Gastroesophageal sphincter (tissue), 4 donors: ENCODE results near the gene DIABLO. TPM values are rescaled to one million over a fixed set of nuclear protein-coding genes. Genes with fewer than 3 reads are reported as not detected.
A peak's percentile ranks its signal among the peaks of the same experiment; 100 is the strongest.
"Not testable (repeated sequence)": the region's sequence is repeated elsewhere in the genome, so short reads cannot be mapped to it uniquely, and the experiment has no call there.

Source experiments
- ATAC-seq: fragments of 150-250 bp; one replicate; pipeline ENCODE4 v1.9.1; 2016; ENCODE audit warnings: mild to moderate bottlenecking, moderate library complexity
- H3K27ac ChIP-seq, 4 donors: fragments of 200-600 bp; sonication (generic) in 3 of 4; 1 replicate in 3 of 4; 2 replicates in 1 of 4; pipeline ENCODE4 v1.5.1; 2016 to 2019
- H3K27me3 ChIP-seq: fragments of 200-600 bp; sonication (generic); one replicate; pipeline ENCODE4 v1.5.1; 2019
- H3K36me3 ChIP-seq, 2 donors: fragments of 200-600 bp; sonication (generic); one replicate each; pipeline ENCODE4 v1.5.1; 2019; ENCODE audit warnings: control low read depth in 1 of 2
- H3K4me1 ChIP-seq, 3 donors: fragments of 200-600 bp; sonication (generic); 1 replicate in 2 of 3; 2 replicates in 1 of 3; pipeline ENCODE4 v1.5.1; 2016 to 2019; ENCODE audit warnings: control low read depth in 2 of 3
- H3K4me3 ChIP-seq, 2 donors: fragments of 200-600 bp; sonication (generic); one replicate each; pipeline ENCODE4 v1.5.1; 2019; ENCODE audit warnings: mild to moderate bottlenecking in 1 of 2, moderate library complexity in 1 of 2
- H3K9me3 ChIP-seq, 3 donors: fragments of 200-600 bp; sonication (generic); one replicate each; pipeline ENCODE4 v1.5.1; 2017 to 2019; ENCODE audit warnings: control low read depth in 2 of 3
- EP300 ChIP-seq: sonication (generic); formaldehyde crosslinking; IDR thresholded peaks from one replicate; pipeline ENCODE4 v1.6.1; 2017; ENCODE audit warnings: antibody characterized with exemption, mild to moderate bottlenecking
- POLR2A ChIP-seq, 2 donors: fragments of 450-650 bp; IDR thresholded peaks; one replicate each; pipeline ENCODE4 v1.6.1; 2017; ENCODE audit warnings: antibody characterized with exemption in 2 of 2, mild to moderate bottlenecking in 2 of 2, moderate library complexity in 1 of 2
- POLR2AphosphoS5 ChIP-seq: sonication (generic); formaldehyde crosslinking; IDR thresholded peaks from one replicate; pipeline ENCODE4 v1.6.1; 2017; ENCODE audit warnings: antibody characterized with exemption
- WGBS, 2 donors: methylation state at CpG; one replicate each; pipeline ENCODE4 v1.1.5; 2018; ENCODE audit warnings: low coverage in 1 of 2; 5-methylcytosine and 5-hydroxymethylcytosine counted together
- total RNA-seq, 4 donors: library from RNA; depleted of rRNA; stranded (reverse); fragments of >200 nt; gene quantifications; one replicate each; pipeline ENCODE4 v1.1.0, GENCODE V29; 2016
- TF ChIP-seq, protein P1 (sequence below), 4 experiments: fragments of 200-600 bp in 2 of 4; fragments of 450-650 bp in 2 of 4; sonication (generic) in 1 of 4; IDR thresholded peaks; one replicate each; pipeline ENCODE4 v1.5.1; 2017 to 2019; ENCODE audit warnings: antibody characterized with exemption in 4 of 4, mild to moderate bottlenecking in 2 of 4, moderate library complexity in 2 of 4

Gene DIABLO
- 10 to 100 TPM; 35.8 to 45.3 (median 38.3) TPM for total RNA-seq

DNA sequence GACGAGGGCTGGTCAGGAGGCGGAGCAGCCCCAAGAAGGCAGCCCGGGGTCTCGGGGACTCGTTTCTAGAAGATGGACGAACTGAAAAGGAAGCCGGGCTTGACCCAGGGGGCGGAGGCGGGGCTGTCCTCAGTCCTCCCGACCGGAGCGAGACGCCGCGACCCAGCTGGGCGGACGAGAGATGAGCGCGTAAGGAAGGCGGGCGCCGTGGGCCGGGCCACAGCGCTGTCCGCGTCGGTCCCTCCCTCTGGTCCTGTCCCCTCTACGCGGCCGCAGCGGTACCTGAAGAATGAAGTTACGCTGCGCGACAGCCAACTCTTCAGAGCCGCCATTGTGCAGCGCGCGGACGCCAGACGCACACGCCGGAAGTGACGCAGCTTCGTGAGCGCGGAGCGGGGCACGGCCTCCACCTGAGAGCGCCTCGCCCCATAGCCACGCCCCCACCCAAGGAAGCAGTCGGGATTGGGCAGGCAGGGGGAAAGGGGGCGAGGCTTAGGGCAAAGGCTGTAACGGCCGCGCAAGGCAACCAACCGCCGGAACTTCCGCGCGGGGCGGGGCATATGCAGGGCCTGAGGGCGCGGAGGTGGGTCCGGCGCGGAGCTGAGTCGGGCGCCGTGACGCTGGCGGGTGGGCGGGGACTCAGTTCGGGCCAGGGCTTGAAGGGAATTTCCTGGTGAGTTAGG lies at the start of gene DIABLO:
Gene DIABLO, minus strand, starts transcription at position 370 of the 683 bp plus-strand sequence. Its CDS starts 38 bp downstream, at position 332.
- peaks cover 0 to 59% of the 10 kb centered on the region in 2 donors for H3K36me3 ChIP-seq
- 1% methylated on average over 13 of the region's 74 CpGs; no CpG with 5 or more reads in 1 of the 2 donors for WGBS, 2 donors
- peak; percentile 98 for ATAC-seq

DNA sequence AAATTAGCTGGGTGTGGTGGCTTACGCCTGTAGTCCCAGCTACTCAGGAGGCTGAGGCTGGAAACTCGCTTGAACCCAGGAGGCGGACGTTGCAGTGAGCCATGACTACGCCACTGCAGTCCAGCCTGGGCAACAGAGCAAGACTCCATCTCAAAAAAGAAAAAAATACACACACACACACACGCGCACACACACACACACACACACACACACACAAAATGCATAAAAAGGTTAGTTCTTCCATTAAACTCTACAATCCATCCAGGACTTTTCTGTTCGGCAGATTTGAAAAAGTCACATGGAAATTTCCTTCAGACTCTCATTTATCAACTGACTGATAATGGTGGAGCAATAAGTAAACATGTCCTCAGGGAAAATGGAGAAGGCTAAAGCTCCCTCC lies 49.6 kb upstream of the DIABLO start:
- no peak for ATAC-seq
- Histone ChIP-seq H3K9me3 (no peaks in the 10 kb centered on the region), H3K4me3 (no peak overlapping the region), H3K4me1 (no peaks in the 10 kb centered on the region), H3K27ac (no peak overlapping the region), H3K27me3 (no peaks in the 10 kb centered on the region), H3K36me3 (peaks cover 0 to 95% of the 10 kb centered on the region in 2 donors)
- WGBS, 2 donors, result 81 to 100% methylated on average over 1 to 4 of the region's 8 CpGs
- TF ChIP-seq POLR2A (IDR thresholded peaks at IDR 0.05) (no peak), EP300 (no peak)

More for the DNA sequence above, at the start of gene DIABLO:
- Histone ChIP-seq H3K27me3 (no peaks in the 10 kb centered on the region), H3K4me3 (peak within 1 kb of the TSS; percentile 62 to 95), H3K9me3 (no peaks in the 10 kb centered on the region), H3K27ac (peak within 1 kb of the TSS; percentile 84 to 99 (median 96)), H3K4me1 (peaks cover 2 to 38% (median 13%) of the 10 kb centered on the region in 3 donors)
- peak; percentile 96 to 97 for TF ChIP-seq POLR2A (IDR thresholded peaks at IDR 0.05)
- TF ChIP-seq, protein P1, sequence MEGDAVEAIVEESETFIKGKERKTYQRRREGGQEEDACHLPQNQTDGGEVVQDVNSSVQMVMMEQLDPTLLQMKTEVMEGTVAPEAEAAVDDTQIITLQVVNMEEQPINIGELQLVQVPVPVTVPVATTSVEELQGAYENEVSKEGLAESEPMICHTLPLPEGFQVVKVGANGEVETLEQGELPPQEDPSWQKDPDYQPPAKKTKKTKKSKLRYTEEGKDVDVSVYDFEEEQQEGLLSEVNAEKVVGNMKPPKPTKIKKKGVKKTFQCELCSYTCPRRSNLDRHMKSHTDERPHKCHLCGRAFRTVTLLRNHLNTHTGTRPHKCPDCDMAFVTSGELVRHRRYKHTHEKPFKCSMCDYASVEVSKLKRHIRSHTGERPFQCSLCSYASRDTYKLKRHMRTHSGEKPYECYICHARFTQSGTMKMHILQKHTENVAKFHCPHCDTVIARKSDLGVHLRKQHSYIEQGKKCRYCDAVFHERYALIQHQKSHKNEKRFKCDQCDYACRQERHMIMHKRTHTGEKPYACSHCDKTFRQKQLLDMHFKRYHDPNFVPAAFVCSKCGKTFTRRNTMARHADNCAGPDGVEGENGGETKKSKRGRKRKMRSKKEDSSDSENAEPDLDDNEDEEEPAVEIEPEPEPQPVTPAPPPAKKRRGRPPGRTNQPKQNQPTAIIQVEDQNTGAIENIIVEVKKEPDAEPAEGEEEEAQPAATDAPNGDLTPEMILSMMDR (IDR thresholded peaks at IDR 0.05), result no peak
- peak; percentile 99 for TF ChIP-seq POLR2AphosphoS5

DNA sequence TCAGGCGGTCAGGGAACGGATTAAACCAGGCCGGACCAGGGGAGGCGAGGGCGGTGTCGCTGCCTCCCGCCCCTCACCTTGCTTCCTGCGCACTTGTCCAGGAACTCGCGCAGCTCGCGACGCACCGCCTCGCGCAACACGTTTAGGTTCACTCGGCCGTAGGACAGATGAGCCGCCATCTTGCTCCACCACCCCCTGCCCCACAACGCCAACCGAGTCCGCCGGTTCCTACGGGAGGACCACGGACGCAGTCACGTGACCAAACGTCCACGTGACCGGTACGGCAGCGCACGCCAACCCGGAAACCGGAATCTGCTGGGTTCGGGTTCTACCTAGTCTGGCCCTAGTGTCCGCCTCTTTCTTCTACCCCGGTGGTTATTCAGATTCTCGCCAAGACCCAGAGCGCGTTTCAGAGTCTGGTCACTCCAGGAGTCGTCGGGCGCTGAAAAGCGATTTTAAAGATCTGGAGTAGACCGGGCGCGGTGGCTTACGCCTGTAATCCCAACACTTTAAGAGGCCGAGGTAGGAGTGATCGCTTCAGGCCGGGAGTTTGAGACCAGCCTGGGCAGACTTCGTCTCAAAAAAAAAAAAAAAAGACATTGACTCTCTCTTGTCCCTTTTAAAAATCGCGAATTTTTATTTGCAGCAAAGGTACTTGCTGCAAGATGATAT lies 40.5 kb upstream of the DIABLO start, which contains the start of gene VPS33A:
Gene VPS33A, minus strand, starts transcription at position 265 of the 672 bp plus-strand sequence. Its CDS starts 86 bp downstream, at position 179.
- ATAC-seq, result peak; percentile 96
- WGBS, 2 donors, result 2 to 3% methylated on average over 8 to 19 of the region's 56 CpGs
- TF ChIP-seq POLR2AphosphoS5 (peak; percentile 97), EP300 (no peak), POLR2A (IDR thresholded peaks at IDR 0.05) (peak; percentile 64 to 67)
- TF ChIP-seq, protein P1 (IDR thresholded peaks at IDR 0.05), result peak in 1 of 4 experiments; percentile 12
- H3K36me3 ChIP-seq, result peaks cover 0 to 50% of the 10 kb centered on the region in 2 donors
- peak within 1 kb of the TSS; percentile 80 to 91 for H3K4me3 ChIP-seq
- H3K27ac ChIP-seq, result peak within 1 kb of the TSS; percentile 72 to 92 (median 87)
- peaks cover 0 to 29% (median 6%) of the 10 kb centered on the region in 3 donors for H3K4me1 ChIP-seq
- H3K27me3 ChIP-seq, result no peaks in the 10 kb centered on the region
- no peaks in the 10 kb centered on the region for H3K9me3 ChIP-seq

DNA sequence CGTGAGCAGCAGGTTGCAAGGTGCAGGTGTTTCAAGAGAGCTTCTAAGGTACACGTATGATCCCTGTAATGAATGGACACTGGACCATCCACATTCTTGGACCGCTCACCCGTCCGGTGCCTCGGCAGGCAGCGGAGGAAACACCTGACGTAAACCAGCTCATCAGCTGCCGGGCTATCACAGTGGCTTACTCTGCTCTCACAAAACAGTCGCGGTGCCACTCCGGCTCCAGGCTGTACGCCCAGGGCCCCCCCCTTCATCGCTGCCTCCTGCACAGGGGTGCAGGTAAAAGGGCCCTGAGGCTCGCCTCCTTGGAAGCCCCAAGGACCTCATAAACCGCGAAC lies 40.0 kb upstream of the DIABLO start:
- Histone ChIP-seq H3K27me3 (no peaks in the 10 kb centered on the region), H3K4me1 (peaks cover 0 to 29% (median 6%) of the 10 kb centered on the region in 3 donors), H3K9me3 (no peaks in the 10 kb centered on the region), H3K4me3 (peak overlapping the region; percentile 80 to 91), H3K27ac (peak overlapping the region; percentile 72 to 92 (median 87)), H3K36me3 (peaks cover 0 to 50% of the 10 kb centered on the region in 2 donors)
- peak; percentile 42 for ATAC-seq
- 0 to 1% methylated on average over 2 to 9 of the region's 17 CpGs for WGBS, 2 donors
- no peak for TF ChIP-seq POLR2AphosphoS5
- TF ChIP-seq, protein P1 (IDR thresholded peaks at IDR 0.05), result no peak
- TF ChIP-seq POLR2A (IDR thresholded peaks at IDR 0.05), result no peak
- TF ChIP-seq EP300, result no peak

DNA sequence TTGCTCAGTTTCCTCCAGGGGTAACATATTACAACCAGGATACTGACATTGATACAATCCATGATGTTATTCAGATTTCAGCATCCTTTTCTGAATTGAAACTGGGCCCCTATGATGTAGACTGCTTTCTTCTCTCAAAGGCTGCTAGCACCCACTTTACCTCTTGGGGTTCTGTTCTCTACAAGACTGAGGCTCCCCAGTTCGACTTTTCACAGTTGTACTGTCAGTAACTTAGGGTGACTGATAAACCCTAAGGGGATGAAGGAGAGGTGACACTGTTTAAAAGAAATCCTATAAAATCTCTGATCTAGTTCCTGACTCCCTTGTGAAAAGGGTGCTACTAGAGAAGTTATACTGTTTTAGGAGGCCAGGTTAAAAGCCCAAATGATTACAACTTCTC lies 39.6 kb upstream of the DIABLO start:
- H3K4me1 ChIP-seq, result peaks cover 0 to 29% (median 6%) of the 10 kb centered on the region in 3 donors
- ATAC-seq, result no peak
- H3K9me3 ChIP-seq, result no peaks in the 10 kb centered on the region
- peaks cover 0 to 50% of the 10 kb centered on the region in 2 donors for H3K36me3 ChIP-seq
- peak overlapping the region; percentile 80 to 91 for H3K4me3 ChIP-seq
- WGBS, 2 donors, result 18% methylated on average over 1 of the region's 1 CpG; no CpG with 5 or more reads in 1 of the 2 donors
- no peak for TF ChIP-seq POLR2A (IDR thresholded peaks at IDR 0.05)
- TF ChIP-seq, protein P1 (IDR thresholded peaks at IDR 0.05), result no peak
- no peak for TF ChIP-seq POLR2AphosphoS5
- TF ChIP-seq EP300, result no peak
- H3K27ac ChIP-seq, result peak overlapping the region; percentile 72 to 92 (median 87)
- no peaks in the 10 kb centered on the region for H3K27me3 ChIP-seq

DNA sequence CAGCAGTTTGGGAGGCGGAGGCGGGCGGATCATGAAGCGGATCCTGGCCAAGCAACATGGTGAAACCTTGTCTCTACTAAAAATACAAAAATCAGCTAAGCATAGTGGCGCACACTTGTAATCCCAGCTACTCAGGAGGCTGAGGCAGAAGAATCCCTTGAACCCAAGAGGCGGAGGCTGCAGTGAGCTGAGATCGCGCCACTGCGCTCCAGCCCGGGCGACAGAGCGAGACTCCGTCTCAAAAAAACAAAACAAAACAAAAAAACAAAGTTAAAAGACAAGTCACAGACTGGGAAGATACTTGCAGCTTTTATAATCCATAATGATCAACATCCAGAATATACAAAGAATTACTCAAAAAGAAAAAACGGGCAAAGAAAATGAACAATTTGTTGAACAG lies 34.9 kb upstream of the DIABLO start:
- not testable (repeated sequence) for H3K27me3 ChIP-seq, H3K9me3 ChIP-seq, ATAC-seq, H3K4me3 ChIP-seq, H3K27ac ChIP-seq
- peaks cover 0 to 86% of the 10 kb centered on the region in 2 donors for H3K36me3 ChIP-seq
- peaks cover 0 to 18% (median 6%) of the 10 kb centered on the region in 3 donors for H3K4me1 ChIP-seq
- WGBS, 2 donors, result 50 to 89% methylated on average over 2 to 14 of the region's 14 CpGs

DNA sequence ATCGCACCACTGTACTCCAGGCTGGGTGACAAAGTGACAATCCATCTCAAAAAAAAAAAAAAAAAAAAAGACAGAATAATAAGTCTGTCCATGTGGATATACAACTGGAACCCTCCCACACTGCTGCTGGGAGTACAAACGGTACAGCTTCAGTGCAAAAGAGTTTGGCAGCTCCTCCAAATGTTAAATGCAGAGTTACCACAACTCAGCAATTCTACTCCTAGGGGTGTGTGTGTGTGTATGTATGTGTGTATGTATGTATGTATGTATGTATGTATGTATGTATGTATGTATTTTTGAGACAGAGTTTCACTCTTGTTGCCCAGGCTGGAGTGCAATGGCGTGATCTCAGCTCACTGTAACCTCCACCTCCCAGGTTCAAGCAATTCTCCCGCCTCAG lies 33.1 kb upstream of the DIABLO start:
- H3K4me3 ChIP-seq, H3K27me3 ChIP-seq, ATAC-seq, H3K9me3 ChIP-seq, H3K27ac ChIP-seq, H3K4me1 ChIP-seq: not testable (repeated sequence)
- H3K36me3 ChIP-seq, result peaks cover 0 to 97% of the 10 kb centered on the region in 2 donors
- WGBS, 2 donors, result 90 to 100% methylated on average over 3 to 4 of the region's 4 CpGs

DNA sequence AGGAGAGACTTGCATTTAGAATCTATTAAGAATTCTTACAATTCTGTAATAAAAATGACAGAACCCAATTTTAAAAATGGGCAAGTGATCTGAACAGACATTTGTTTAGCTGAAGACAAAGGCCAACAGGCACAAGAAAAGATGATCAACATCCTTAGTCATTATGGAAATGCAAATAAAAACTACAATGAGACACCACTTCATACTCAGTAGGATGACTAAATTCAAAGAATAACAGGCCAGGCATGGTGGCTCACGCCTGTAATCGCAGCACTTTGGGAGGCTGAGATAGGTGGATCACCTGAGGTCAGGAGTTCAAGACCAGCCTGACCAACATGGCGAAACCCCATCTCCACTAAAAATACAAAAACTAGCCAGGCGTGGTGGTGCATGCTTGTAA lies 32.6 kb upstream of the DIABLO start:
- H3K36me3 ChIP-seq, result peaks cover 0 to 96% of the 10 kb centered on the region in 2 donors
- H3K9me3 ChIP-seq, H3K27ac ChIP-seq, H3K4me3 ChIP-seq, ATAC-seq, H3K4me1 ChIP-seq, H3K27me3 ChIP-seq: not testable (repeated sequence)
- WGBS, 2 donors, result 90 to 91% methylated on average over 3 to 4 of the region's 4 CpGs
